Measurements from ENCODE around the gene HPSE.

The HPSE gene

DNA sequence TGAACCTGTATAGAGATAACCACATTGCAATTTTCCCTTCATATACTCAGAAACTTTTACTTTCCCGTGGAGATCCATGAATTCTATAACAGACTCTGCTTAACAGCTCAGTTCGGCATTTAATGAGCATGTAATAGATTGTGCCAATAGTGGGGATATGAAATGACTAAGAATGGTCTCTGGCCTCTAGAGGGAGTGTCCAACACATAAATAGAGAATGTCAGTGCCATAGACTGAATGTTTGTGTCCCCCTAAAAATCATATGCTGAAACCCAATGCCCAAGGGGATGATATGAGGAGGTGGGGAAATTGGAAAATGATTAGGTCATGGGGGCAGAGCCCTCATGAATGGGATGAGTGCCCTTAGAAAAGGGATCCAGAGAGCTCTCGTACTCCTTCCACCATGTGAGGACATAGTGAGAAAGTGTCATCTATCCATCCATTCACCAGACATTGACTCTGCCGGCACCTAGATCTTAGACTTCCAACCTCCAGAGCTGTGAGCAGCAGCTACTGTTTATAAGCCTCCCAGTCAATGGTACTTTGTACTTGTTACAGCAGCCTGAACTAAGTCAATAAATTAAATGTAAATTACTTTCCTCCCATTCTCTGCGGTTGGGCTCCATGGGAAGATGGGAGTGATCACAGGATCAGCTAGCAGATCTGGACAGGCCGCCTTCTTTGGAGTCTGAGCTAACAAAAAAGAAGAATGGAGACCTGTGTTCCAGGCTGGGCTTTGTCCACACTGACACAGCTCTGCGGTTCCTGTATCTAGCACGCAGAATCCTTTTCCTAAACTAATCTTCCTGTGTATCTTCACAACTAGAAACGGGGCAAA lies 28.1 kb upstream of the HPSE start:
- no peak overlapping the region for H3K9ac ChIP-seq (ENCODE audit: low read depth, low read length)
- H3K79me2 ChIP-seq (ENCODE audit: insufficient read depth, low read length): no peaks in the 10 kb centered on the region
- ATAC-seq (ENCODE audit: insufficient read depth, low read depth): peak; percentile 50; the same call in 1 of the 3 replicates
- TF ChIP-seq EZH2 (IDR thresholded peaks at IDR 0.05; ENCODE audit: borderline replicate concordance, low read depth, low read length, severe bottlenecking): no peak
- TF ChIP-seq CTCF (IDR thresholded peaks at IDR 0.05; ENCODE audit: borderline replicate concordance, extremely low read depth, low read length, poor library complexity, severe bottlenecking): peak; percentile 52
- H2AFZ ChIP-seq (ENCODE audit: low read depth, low read length): no peak overlapping the region
- H3K4me3 ChIP-seq (ENCODE audit: low read depth in 1 of 2, low read length in 2 of 2): no peak overlapping the region
- H3K9me3 ChIP-seq (ENCODE audit: insufficient read depth, low read length, severe bottlenecking): no peaks in the 10 kb centered on the region
- H3K4me2 ChIP-seq (ENCODE audit: insufficient read depth, low read length): no peak overlapping the region
- H3K27me3 ChIP-seq (ENCODE audit: insufficient read depth, low read length, poor library complexity): no peaks in the 10 kb centered on the region
- no peaks in the 10 kb centered on the region for H3K36me3 ChIP-seq (ENCODE audit: insufficient read depth, low read length)
- H3K27ac ChIP-seq (ENCODE audit: low read length): no peak overlapping the region
- DNase-seq: no peak
- no peaks in the 10 kb centered on the region for H3K4me1 ChIP-seq (ENCODE audit: insufficient read depth, low read length)
- no peaks in the 10 kb centered on the region for H4K20me1 ChIP-seq (ENCODE audit: insufficient read depth, low read length)

GRCh38 chr4:83361416-83362103 lies 26.9 kb upstream of the HPSE start:
- TF ChIP-seq EZH2 (IDR thresholded peaks at IDR 0.05; ENCODE audit: borderline replicate concordance, low read depth, low read length, severe bottlenecking): no peak
- no peak for TF ChIP-seq CTCF (IDR thresholded peaks at IDR 0.05; ENCODE audit: borderline replicate concordance, extremely low read depth, low read length, poor library complexity, severe bottlenecking)
- ATAC-seq (ENCODE audit: insufficient read depth, low read depth) (no peak), DNase-seq (no peak)
- no peaks in the 10 kb centered on the region for H4K20me1 ChIP-seq (ENCODE audit: insufficient read depth, low read length)
- no peak overlapping the region for H2AFZ ChIP-seq (ENCODE audit: low read depth, low read length)
- H3K4me1 ChIP-seq (ENCODE audit: insufficient read depth, low read length): no peaks in the 10 kb centered on the region
- H3K27ac ChIP-seq (ENCODE audit: low read length): no peak overlapping the region
- no peaks in the 10 kb centered on the region for H3K27me3 ChIP-seq (ENCODE audit: insufficient read depth, low read length, poor library complexity)
- no peak overlapping the region for H3K4me2 ChIP-seq (ENCODE audit: insufficient read depth, low read length)
- H3K9ac ChIP-seq (ENCODE audit: low read depth, low read length): no peak overlapping the region
- no peak overlapping the region for H3K4me3 ChIP-seq (ENCODE audit: low read depth in 1 of 2, low read length in 2 of 2)
- H3K9me3 ChIP-seq (ENCODE audit: insufficient read depth, low read length, severe bottlenecking): no peaks in the 10 kb centered on the region
- no peaks in the 10 kb centered on the region for H3K36me3 ChIP-seq (ENCODE audit: insufficient read depth, low read length)
- no peaks in the 10 kb centered on the region for H3K79me2 ChIP-seq (ENCODE audit: insufficient read depth, low read length)

DNA sequence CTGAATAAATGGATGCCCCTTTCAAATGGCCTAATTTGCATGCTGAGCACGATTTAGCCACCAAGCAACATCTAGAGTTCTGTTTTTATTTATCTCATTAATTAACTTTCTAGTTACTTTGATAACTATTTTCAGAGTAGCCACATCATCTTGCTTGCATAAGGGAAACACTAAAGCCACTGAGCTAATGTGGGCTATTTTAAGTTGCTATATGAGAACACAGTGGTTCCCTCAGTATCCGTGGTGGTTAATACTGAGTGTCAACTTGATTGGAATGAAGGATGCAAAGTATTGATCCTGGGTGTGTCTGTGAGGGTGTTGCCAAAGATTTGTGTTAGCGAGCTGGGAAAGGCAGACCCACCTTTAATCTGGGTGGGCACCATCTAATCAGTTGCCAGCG lies 25.4 kb upstream of the HPSE start:
- DNase-seq (no peak), ATAC-seq (ENCODE audit: insufficient read depth, low read depth) (no peak)
- no peaks in the 10 kb centered on the region for H3K79me2 ChIP-seq (ENCODE audit: insufficient read depth, low read length)
- no peak overlapping the region for H2AFZ ChIP-seq (ENCODE audit: low read depth, low read length)
- no peaks in the 10 kb centered on the region for H3K36me3 ChIP-seq (ENCODE audit: insufficient read depth, low read length)
- H3K9ac ChIP-seq (ENCODE audit: low read depth, low read length): no peak overlapping the region
- TF ChIP-seq CTCF (IDR thresholded peaks at IDR 0.05; ENCODE audit: borderline replicate concordance, extremely low read depth, low read length, poor library complexity, severe bottlenecking) (no peak), EZH2 (IDR thresholded peaks at IDR 0.05; ENCODE audit: borderline replicate concordance, low read depth, low read length, severe bottlenecking) (no peak)
- no peaks in the 10 kb centered on the region for H3K9me3 ChIP-seq (ENCODE audit: insufficient read depth, low read length, severe bottlenecking)
- H3K4me2 ChIP-seq (ENCODE audit: insufficient read depth, low read length): no peak overlapping the region
- H3K27ac ChIP-seq (ENCODE audit: low read length): no peak overlapping the region
- H3K4me3 ChIP-seq (ENCODE audit: low read depth in 1 of 2, low read length in 2 of 2): no peak overlapping the region
- H3K27me3 ChIP-seq (ENCODE audit: insufficient read depth, low read length, poor library complexity): no peaks in the 10 kb centered on the region
- H3K4me1 ChIP-seq (ENCODE audit: insufficient read depth, low read length): no peaks in the 10 kb centered on the region
- H4K20me1 ChIP-seq (ENCODE audit: insufficient read depth, low read length): no peaks in the 10 kb centered on the region

Data from DND-41 (cell line).